Hepatic stellate cell (primary cell): ENCODE results near the gene CEP104.
A peak's percentile ranks its signal among the peaks of the same experiment; 100 is the strongest.

ENCODE experiments used
- DNase-seq: peaks from one replicate; pipeline ENCODE4 v3.0.0; 2011; ENCODE audit warnings: low spot score

Gene CEP104

DNA sequence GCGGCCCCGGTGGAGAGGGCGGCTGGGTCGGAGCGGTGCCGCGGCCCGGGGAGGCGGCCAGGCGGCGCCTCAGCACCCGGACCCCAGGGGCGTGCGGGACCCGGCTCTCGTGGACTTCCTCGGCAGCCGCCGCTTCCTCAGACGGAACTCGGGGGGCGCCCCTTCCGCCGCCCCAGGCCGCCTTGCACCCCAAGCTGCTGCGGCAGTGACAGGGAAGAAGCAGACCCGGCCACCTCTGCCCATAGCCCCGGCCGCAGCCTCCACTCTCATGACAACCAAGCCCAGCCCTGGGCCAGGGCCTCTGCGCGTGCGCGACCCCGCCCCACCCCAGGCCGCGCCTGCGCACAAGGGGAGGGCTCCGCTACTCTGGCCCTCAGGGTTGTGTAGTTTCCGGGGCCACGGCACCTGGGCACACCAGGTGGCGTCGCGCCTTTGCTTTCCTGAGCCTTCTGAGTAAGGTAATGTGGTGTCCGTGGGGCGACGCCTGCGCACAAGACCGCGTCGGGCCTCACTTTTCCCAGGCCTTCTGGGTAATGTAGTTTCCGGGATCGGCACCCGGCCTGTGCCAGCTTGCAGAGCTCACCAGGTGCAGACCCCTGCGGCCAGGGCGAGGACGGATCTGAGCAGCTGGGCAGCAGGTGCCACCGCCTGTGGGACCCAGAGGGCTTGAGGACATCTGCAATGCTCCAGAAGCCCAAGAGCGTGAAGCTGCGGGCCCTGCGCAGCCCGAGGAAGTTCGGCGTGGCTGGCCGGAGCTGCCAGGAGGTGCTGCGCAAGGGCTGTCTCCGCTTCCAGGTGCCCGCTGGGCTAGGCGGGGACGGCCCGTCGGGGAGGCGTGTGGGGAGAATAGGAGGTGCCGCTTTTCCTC, at the start of gene CEP104, which contains the start of gene DFFB:
TSS of gene CEP104 (minus strand) at position 289 of the 868 bp plus-strand sequence. CDS start 4,804 bp downstream, outside the sequence.
TSS of gene DFFB (plus strand) at position 554 of the 868 bp plus-strand sequence. CDS start at position 682, 128 bp downstream.
- peak; percentile 99 for DNase-seq

- DNase-seq, result no peak
Measured at GRCh38 chr1:3906672-3907020, 49.6 kb upstream of the CEP104 start.

DNA sequence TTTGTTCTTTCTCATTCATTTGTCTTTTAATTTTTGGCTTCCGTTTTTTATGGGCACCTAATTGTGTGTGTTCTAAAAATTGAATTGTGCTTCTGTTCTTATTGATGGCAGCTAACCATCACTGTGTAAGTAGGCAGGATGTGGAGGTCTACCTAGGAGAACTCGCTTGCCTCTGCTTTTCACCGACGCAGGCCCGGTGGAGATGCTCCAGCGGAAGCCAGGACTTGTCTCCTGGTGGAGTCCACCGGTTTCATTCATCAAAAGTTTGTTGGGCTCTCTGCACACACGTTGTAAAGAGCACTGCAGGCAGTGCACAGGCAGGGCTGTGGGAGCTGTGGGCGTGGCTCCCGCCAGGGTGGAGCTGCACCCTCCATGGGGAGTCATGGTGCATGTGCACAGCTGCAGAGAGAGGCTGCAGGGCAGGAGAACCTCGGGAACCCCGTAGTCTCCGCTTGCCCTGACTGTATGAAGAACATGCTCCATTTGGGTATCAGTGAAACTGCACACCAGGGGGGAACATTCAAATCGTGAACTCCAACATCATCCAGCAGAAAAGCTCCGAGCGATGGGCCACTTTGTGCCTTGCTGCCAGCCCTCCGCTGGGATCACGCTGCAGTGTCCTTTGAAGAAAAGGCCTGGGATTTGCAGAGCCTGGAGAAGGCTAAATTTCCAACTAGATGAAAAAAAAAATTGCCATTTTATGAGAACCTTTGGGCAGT, 49.1 kb upstream of the CEP104 start:
- DNase-seq, result no peak

GRCh38 chr1:3905266-3905952, 48.4 kb upstream of the CEP104 start:
- DNase-seq, result no peak

DNA sequence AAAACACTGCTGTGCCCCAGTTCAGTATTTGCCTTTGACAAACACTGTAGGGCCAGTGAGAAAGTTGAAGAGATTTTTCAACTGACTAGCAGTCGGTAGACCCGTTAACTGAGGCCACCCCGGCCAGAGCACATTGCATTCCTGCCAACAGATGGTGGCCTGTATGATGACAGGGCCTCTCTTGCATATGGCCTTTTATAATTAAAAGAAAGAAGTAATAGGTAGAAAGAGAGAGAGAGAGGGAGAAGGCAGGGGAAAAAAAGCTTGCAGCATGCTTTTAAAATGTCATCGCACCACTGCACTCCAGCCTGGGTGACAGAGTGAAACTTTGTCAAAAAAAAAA, 47.8 kb upstream of the CEP104 start:
- DNase-seq, result no peak

DNA sequence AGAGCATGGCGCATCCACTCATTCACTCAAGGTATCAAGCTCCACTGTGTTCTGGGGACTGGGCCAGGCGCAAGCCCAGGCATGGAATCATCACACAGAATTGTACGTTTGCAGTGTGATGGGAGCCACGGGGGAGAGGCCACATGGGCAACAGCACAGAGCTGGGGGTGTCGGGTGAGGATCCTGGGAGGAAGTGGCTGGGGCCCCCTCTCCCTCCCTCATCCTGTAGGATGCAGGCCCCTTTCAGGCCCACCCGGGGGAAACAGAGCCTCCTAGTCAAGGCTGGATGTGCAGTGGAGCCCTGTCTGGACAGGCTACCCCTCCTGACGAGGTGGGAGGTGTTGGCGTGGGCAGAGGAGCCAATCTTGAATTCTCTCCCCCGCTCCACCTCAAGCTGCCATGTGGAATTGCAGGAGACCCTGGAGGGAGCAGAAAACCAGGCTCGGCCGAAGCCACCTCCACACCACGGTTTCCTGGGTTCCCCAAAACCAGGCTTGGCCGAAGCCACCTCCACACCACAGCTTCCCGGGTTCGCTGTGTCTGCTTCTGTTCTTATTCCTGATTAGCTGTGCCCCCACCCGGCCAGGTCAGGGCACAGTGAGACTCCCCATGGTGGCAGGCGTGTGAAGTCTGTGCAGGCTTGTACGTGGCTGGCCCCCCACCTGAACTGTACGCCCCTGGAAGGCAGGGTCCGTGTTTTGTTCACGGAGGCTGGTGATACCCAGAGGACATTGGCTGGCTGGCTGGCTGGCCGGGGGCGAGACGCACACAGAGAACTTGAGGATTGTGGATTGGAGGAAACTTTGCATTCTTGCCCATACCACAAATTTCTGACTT, 47.2 kb upstream of the CEP104 start:
- DNase-seq, result no peak

- no peak for DNase-seq
Measured at GRCh38 chr1:3903141-3904005, 46.4 kb upstream of the CEP104 start.

GRCh38 chr1:3902571-3903091, 45.6 kb upstream of the CEP104 start:
- no peak for DNase-seq

- DNase-seq, result no peak
Measured at GRCh38 chr1:3902111-3902511, 45.1 kb upstream of the CEP104 start.

DNA sequence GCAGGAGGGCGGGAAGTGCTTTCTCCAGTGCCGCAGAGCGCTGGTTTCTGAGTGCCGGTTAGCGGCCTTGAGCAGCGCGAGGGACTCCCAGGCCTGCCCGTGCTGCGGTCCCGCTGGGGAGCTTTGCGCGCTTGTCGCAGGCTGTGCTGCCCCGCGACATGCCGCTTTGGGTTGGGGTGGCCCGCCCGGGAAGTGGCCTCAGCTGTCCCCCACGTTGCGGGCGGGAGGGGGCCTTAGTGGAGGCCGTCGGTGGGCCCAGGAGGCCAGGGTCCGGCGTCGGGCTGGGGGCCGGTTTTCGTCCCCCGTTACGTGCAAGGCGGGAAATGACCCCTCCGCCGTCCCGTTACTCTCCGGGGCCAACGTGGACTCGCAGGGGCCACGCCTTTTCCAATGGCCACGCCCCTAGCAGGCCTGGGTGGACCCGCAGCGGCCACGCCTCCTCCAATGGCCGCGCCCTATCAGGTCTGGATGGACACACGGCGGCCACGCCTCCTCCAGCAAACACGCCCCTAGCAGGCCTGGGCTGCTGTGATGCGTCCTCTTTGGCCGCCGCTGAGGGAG, 44.0 kb upstream of the CEP104 start:
- DNase-seq, result peak; percentile 98

- DNase-seq, result peak; percentile 98
Measured at GRCh38 chr1:3900150-3900968, 43.3 kb upstream of the CEP104 start, which contains the start of gene C1orf174. Gene C1orf174, minus strand, starts transcription at chr1:3900272. Its CDS starts 86 bp downstream, at chr1:3900186.

- peak; percentile 43 for DNase-seq
Measured at GRCh38 chr1:3899754-3900149, 42.7 kb upstream of the CEP104 start.

GRCh38 chr1:3898994-3899753, 42.2 kb upstream of the CEP104 start:
- no peak for DNase-seq

- no peak for DNase-seq
Measured at GRCh38 chr1:3898475-3898735, 41.4 kb upstream of the CEP104 start.

DNA sequence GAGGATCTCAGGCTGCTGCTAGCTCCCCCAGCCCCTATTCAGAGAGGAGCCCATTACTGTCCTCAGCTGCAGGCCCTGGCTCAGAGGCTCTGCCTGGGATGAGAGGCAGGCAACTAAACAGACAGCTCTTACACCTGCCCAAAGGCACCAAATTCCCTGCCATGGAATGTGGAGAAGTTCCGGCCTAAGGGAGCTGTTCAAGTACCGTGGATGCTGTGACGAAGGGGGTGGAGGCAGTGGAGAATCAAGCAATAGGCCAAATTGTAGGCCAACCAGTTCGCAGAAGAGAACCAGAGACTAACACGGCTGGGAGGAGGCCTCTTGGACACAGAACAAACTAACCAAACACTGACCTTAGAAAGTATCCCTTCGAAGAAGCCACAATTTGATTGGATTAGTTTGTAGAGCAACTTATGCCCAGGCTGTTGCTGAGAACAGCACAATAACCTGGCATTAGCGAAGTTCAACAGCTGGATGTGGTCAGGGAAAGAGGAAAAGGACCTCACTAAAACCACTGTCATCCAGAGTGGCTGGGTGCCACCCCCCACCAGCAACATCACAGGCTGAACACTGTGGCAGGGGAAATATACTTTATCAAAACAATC, 39.5 kb upstream of the CEP104 start:
- DNase-seq, result no peak

DNA sequence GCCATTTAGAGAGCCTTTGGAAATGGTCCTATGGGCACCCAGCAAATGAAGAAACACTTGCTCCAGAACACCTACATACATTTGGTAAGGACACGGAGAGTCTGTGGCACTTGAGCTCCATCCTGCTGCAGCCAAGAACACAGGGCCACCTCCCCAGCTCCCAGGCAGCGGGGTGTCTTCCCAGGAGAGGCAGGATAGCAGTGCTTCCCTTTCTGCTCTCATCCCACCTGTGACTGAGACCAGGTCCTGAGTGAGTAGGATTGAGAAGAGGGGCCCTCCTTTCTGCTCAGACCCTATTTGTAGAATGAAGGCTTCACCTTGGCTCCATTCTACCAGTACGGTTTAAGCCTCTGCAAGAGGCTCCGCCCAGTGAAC, 38.9 kb upstream of the CEP104 start:
- DNase-seq, result no peak

DNA sequence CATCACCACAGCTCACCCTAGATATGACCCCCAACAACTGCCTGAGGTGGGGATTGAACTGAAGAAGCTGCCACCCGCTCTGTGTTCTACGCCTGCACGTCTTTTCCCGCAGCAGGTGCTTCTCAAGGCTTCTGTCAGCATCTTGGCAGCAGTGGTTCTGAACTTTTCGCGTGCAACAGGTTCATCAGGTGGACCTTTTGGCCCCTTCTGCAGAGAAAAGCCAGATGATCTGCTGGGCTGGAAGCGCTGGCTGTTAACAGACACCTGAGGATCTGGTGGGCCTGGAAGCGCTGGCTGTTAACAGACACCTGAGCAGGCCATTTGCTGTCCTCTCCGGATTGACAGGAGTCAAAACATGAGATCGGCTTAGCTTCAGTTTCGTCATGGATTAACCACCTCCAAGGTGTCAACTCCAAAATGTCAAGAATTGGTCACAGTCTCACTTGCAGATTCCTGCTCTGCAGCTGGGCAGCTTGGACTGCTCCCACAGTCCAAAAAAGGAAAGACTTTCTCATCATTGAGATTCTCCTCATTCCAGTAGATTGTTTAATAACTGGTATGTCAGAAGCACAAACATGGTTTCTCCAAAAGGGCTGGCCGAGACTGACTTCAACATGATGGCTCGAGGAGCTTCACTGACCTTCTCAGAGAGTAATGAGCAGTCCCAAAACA, 38.4 kb upstream of the CEP104 start:
- DNase-seq, result no peak
